A549 (cell line): Measurements from ENCODE around the gene TOMM40. TPM values are rescaled to one million over a fixed set of nuclear protein-coding genes. Genes with fewer than 3 reads are reported as not detected.

Experiments
- ATAC-seq, 2 experiments: fragments of 200-7000 bp in 1 of 2; fragments of >200 bp in 1 of 2; cut with Nextera tagmentation in 1 of 2; cut with Tn5 transposase in 1 of 2; 3 replicates each; pipeline versions ENCODE4 v1.8.0 to v1.9.1; 2018 to 2020; ENCODE audit warnings: mild to moderate bottlenecking in 1 of 2, moderate library complexity in 1 of 2
- CTCF ChIA-PET: fragments of 300-600 bp; sonication (Branson Sonifier 250); formaldehyde crosslinking; extraction: SDS; loops from one replicate; lab custom pipeline; 2021; ENCODE audit warnings: antibody characterized with exemption, inconsistent platforms; lab: Yijun Ruan, JAX
- POLR2A ChIA-PET: fragments of 350-600 bp; formaldehyde crosslinking; extraction: SDS; loops from one replicate; lab custom pipeline; 2021; ENCODE audit warnings: antibody characterized with exemption, inconsistent platforms; lab: Yijun Ruan, JAX
- DNase-seq, 2 experiments: peaks; one replicate each; pipeline versions ENCODE4 v3.0.0 to v3.0.0-alpha.2; 2011 to 2016; ENCODE audit warnings: low read depth in 1 of 2, low spot score in 1 of 2
- FAIRE-seq: peaks from 2 replicates; lab custom pipeline; 2011; peaks lifted over from hg19 to GRCh38; lab: Jason Lieb, UNC
- H3K27ac ChIP-seq, 2 experiments: fragments of >200 bp; sonication (Bioruptor Twin); formaldehyde crosslinking; 3 replicates each; pipeline ENCODE4 v1.5.1; 2016 to 2017
- H3K4me1 ChIP-seq: fragments of >200 bp; sonication (Bioruptor Twin); formaldehyde crosslinking; 3 replicates; pipeline ENCODE4 v1.6.1; 2016
- H3K4me2 ChIP-seq: fragments of >200 bp; sonication (Bioruptor Twin); formaldehyde crosslinking; 3 replicates; pipeline ENCODE4 v1.6.1; 2016
- H3K4me3 ChIP-seq: fragments of >200 bp; sonication (Bioruptor Twin); formaldehyde crosslinking; 3 replicates; pipeline ENCODE4 v1.5.1; 2016
- H3K9me3 ChIP-seq: fragments of >200 bp; sonication (Bioruptor Twin); formaldehyde crosslinking; 3 replicates; pipeline ENCODE4 v1.6.1; 2016
- BHLHE40 ChIP-seq: IDR thresholded peaks from 2 replicates; pipeline ENCODE4 v1.6.1; 2012; ENCODE audit warnings: low read depth, low read length, inconsistent platforms
- CBX2 ChIP-seq: fragments of 200-600 bp; sonication (generic); IDR thresholded peaks from 2 replicates; pipeline ENCODE4 v1.6.1; 2016; ENCODE audit warnings: low read depth, mild to moderate bottlenecking, borderline replicate concordance
- CBX8 ChIP-seq: fragments of 200-600 bp; sonication (generic); IDR thresholded peaks from 2 replicates; pipeline ENCODE4 v1.6.1; 2016
- EP300 ChIP-seq, 2 experiments: fragments of >200 bp; sonication (Bioruptor Twin); formaldehyde crosslinking; IDR thresholded peaks; 2 replicates in 1 of 2; 3 replicates in 1 of 2; pipeline ENCODE4 v1.6.1; 2016 to 2017
- FOSB ChIP-seq: fragments of 250-450 bp; sonication (Bioruptor Pico); IDR thresholded peaks from 2 replicates; pipeline ENCODE4 v1.5.0; 2020; ENCODE audit warnings: mild to moderate bottlenecking, moderate library complexity
- GATA3 ChIP-seq: IDR thresholded peaks from 2 replicates; pipeline ENCODE4 v1.6.1; 2012; ENCODE audit warnings: borderline replicate concordance
- HEYL ChIP-seq: fragments of 250-450 bp; sonication (Bioruptor Pico); IDR thresholded peaks from 2 replicates; pipeline ENCODE4 v1.8.0; 2021; ENCODE audit warnings: mild to moderate bottlenecking, moderate library complexity
- HOXB13 ChIP-seq: fragments of 250-450 bp; sonication (Bioruptor Pico); IDR thresholded peaks from 2 replicates; pipeline ENCODE4 v1.5.0; 2020; ENCODE audit warnings: low read depth, mild to moderate bottlenecking, moderate library complexity
- HOXB5 ChIP-seq: fragments of 250-450 bp; sonication (Bioruptor Pico); IDR thresholded peaks from 2 replicates; pipeline ENCODE4 v1.5.0; 2020; ENCODE audit warnings: mild to moderate bottlenecking, moderate library complexity
- JUN ChIP-seq, 2 experiments: fragments of >200 bp; sonication (Bioruptor Twin); formaldehyde crosslinking; IDR thresholded peaks; 2 replicates in 1 of 2; 3 replicates in 1 of 2; pipeline ENCODE4 v1.6.1; 2016 to 2017
- JUNB ChIP-seq: fragments of >200 bp; sonication (Bioruptor Twin); formaldehyde crosslinking; IDR thresholded peaks from 2 replicates; pipeline ENCODE4 v1.6.1; 2016
- KDM1A ChIP-seq: fragments of 200-600 bp; sonication (generic); IDR thresholded peaks from 2 replicates; pipeline ENCODE4 v1.6.1; 2016; ENCODE audit warnings: low read depth, mild to moderate bottlenecking
- NFE2L2 ChIP-seq: fragments of 150-350 bp; conservative IDR thresholded peaks from 2 replicates; pipeline ENCODE4 v1.6.1; 2014; ENCODE audit warnings: low read length
- NR3C1 ChIP-seq: fragments of >200 bp; sonication (Bioruptor Twin); formaldehyde crosslinking; IDR thresholded peaks from 3 replicates; pipeline ENCODE4 v1.6.1; 2017
- PBX3 ChIP-seq: IDR thresholded peaks from 2 replicates; pipeline ENCODE4 v1.6.1; 2012
- PHF8 ChIP-seq: fragments of 200-600 bp; sonication (generic); IDR thresholded peaks from 2 replicates; pipeline ENCODE4 v1.6.1; 2016; ENCODE audit warnings: low read depth, mild to moderate bottlenecking, antibody characterized with exemption, moderate library complexity, borderline replicate concordance
- POLR2A ChIP-seq: IDR thresholded peaks from 2 replicates; pipeline ENCODE4 v1.6.1; 2012; ENCODE audit warnings: mild to moderate bottlenecking, low read length
- RCOR1 ChIP-seq: fragments of 150-350 bp; IDR thresholded peaks from 2 replicates; pipeline ENCODE4 v1.6.1; 2014; ENCODE audit warnings: antibody characterized with exemption, low read length, low read depth
- REST ChIP-seq: fragments of 200-600 bp; sonication (generic); IDR thresholded peaks from 2 replicates; pipeline ENCODE4 v1.6.1; 2016; ENCODE audit warnings: antibody characterized with exemption, mild to moderate bottlenecking, moderate library complexity
- SREBF2 ChIP-seq: fragments of 450-650 bp; IDR thresholded peaks from 2 replicates; pipeline ENCODE4 v1.6.1; 2014; ENCODE audit warnings: mild to moderate bottlenecking, moderate library complexity
- TFCP2L1 ChIP-seq: fragments of 250-450 bp; sonication (Bioruptor Pico); IDR thresholded peaks from 2 replicates; pipeline ENCODE4 v1.5.0; 2021; ENCODE audit warnings: mild to moderate bottlenecking
- ZFP36 ChIP-seq: fragments of 450-650 bp; IDR thresholded peaks from 2 replicates; pipeline ENCODE4 v1.6.1; 2014; ENCODE audit warnings: borderline replicate concordance; ENCODE audit not compliant: partially characterized antibody
- ZNF302 ChIP-seq: fragments of 250-450 bp; sonication (Bioruptor Pico); IDR thresholded peaks from 2 replicates; pipeline ENCODE4 v1.9.0; 2021; ENCODE audit warnings: inconsistent platforms, mild to moderate bottlenecking, moderate library complexity
- ZSCAN20 ChIP-seq: fragments of 250-450 bp; sonication (Bioruptor Pico); IDR thresholded peaks from 2 replicates; pipeline ENCODE4 v1.8.0; 2022; ENCODE audit warnings: mild to moderate bottlenecking, moderate library complexity
- WGBS: methylation state at CpG from one replicate; pipeline ENCODE4 v1.1.6; 2017; ENCODE audit errors: missing lambda C conversion rate; 5-methylcytosine and 5-hydroxymethylcytosine counted together
- polyA plus RNA-seq, 4 experiments: library from polyadenylated mRNA; depleted of rRNA in 3 of 4; stranded (reverse); fragments of >200 nt; fragmentation: RNase III in 1 of 4; extraction: RNeasy Plus Mini Kit Qiagen cat#74134 plus additional on column Dnase treatment in 1 of 4; gene quantifications; 2 replicates in 3 of 4; 3 replicates in 1 of 4; pipeline ENCODE4 v1.2.3, GENCODE V29; 2011 to 2017
- TF ChIP-seq, protein P1 (sequence below): IDR thresholded peaks from 2 replicates; pipeline ENCODE4 v1.6.1; 2012; ENCODE audit warnings: low read depth, borderline replicate concordance

Gene TOMM40
- polyA plus RNA-seq, 2 of the 4 experiments (the other 2 are of a cell fraction): 92.7 to 180 TPM

GRCh38 chr19:44872661-44873060 lies 18.4 kb upstream of the TOMM40 start:
- DNase-seq (no peak), ATAC-seq (no peak), FAIRE-seq (no peak)
- Histone ChIP-seq H3K4me1 (no peaks in the 10 kb centered on the region), H3K4me3 (no peak overlapping the region), H3K4me2 (no peak overlapping the region), H3K9me3 (no peaks in the 10 kb centered on the region), H3K27ac (no peak overlapping the region)
- TF ChIP-seq HOXB5 (CRISPR knock-in tag) (no peak), NFE2L2 (no peak), BHLHE40 (no peak)
- TF ChIP-seq, protein P1, sequence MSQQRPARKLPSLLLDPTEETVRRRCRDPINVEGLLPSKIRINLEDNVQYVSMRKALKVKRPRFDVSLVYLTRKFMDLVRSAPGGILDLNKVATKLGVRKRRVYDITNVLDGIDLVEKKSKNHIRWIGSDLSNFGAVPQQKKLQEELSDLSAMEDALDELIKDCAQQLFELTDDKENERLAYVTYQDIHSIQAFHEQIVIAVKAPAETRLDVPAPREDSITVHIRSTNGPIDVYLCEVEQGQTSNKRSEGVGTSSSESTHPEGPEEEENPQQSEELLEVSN: no peak
- ChIA-PET CTCF (interaction anchor here (1.0 to 2.9 kb wide), 5 partner anchors 11 to 89 kb away, joined by 3 to 8 read pairs (median 5); no protein-coding TSS in a partner anchor), POLR2A (no interaction called here)
- 67% methylated on average over 4 of the region's 4 CpGs for WGBS

- ChIA-PET CTCF (interaction anchor here (0.7 to 1.6 kb wide), 4 partner anchors 10 to 30 kb away, joined by 3 to 4 read pairs (median 4); no protein-coding TSS in a partner anchor), POLR2A (no interaction called here)
- Histone ChIP-seq H3K9me3 (no peaks in the 10 kb centered on the region), H3K27ac (no peak overlapping the region), H3K4me1 (no peaks in the 10 kb centered on the region), H3K4me3 (no peak overlapping the region), H3K4me2 (no peak overlapping the region)
- FAIRE-seq (no peak), ATAC-seq (no peak), DNase-seq (no peak)
- TF ChIP-seq TFCP2L1 (CRISPR knock-in tag) (no peak), JUNB (no peak), SREBF2 (no peak), BHLHE40 (no peak), HOXB13 (CRISPR knock-in tag) (no peak), GATA3 (no peak), HEYL (CRISPR knock-in tag) (no peak), HOXB5 (CRISPR knock-in tag) (no peak), PHF8 (no peak), REST (no peak), POLR2A (no peak)
- WGBS: 89% methylated on average over 16 of the region's 16 CpGs
Observed at GRCh38 chr19:44874317-44874716, 16.7 kb upstream of the TOMM40 start.

DNA sequence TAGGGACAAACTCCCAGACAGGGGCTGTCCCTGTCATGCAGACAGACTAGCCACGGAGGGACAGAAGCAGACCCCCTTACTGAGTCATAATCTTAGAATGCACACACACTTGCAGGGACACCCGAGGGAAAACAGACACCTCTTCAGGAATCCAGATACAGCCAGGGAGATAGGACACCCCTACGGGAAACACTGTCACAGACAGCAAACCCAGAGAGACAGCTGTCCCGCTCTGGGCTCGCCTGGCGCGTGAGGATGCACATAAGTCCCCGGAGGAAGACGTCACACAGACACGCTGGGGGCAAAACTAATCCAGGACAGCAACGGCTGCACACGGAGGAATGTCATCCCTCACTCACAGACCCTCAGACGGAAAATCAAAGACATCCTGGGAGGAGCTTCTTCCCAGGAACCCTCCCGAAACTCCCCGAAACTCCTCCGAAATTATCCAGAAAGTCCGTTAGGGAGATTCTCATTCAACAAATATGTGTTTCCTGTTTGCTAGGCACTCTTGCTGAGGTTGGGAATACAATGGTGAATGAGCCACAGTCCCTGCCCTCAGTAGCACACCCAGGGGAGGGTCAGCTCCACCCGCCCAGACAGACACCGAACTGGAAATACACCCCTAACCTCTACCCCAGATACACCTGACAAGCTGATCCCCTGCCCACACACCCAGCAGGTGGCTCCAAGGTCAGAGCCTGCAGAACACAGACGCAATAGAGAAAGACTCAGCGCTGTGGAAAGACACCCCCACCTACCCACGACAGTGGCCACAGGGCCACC lies 15.2 kb upstream of the TOMM40 start:
- POLR2A ChIA-PET: no interaction called here
- CTCF ChIA-PET: interaction anchor here (0.6 to 2.1 kb wide), 9 partner anchors 9 to 289 kb away, joined by 3 to 7 read pairs (median 4); partner anchors contain the start of gene APOE
- no peaks in the 10 kb centered on the region for H3K9me3 ChIP-seq
- FAIRE-seq (no peak), ATAC-seq (no peak), DNase-seq (no peak)
- H3K4me1 ChIP-seq: no peaks in the 10 kb centered on the region
- no peak overlapping the region for H3K4me2 ChIP-seq
- H3K4me3 ChIP-seq: no peak overlapping the region
- TF ChIP-seq HOXB13 (CRISPR knock-in tag) (no peak), HEYL (CRISPR knock-in tag) (no peak), POLR2A (no peak), PBX3 (no peak), ZNF302 (no peak), EP300 (IDR thresholded peaks at IDR 0.05) (no peak), CBX8 (no peak), ZSCAN20 (no peak), CBX2 (no peak), NR3C1 (no peak), BHLHE40 (no peak), KDM1A (no peak), RCOR1 (no peak), JUN (IDR thresholded peaks at IDR 0.05) (no peak), FOSB (CRISPR knock-in tag) (no peak), ZFP36 (no peak)
- H3K27ac ChIP-seq: no peak overlapping the region
- whole genome bisulfite sequencing: 74% methylated on average over 22 of the region's 22 CpGs
